HG03521 (cell line): ENCODE results near the gene CNOT6.
"Not testable (repeated sequence)": the region's sequence is repeated elsewhere in the genome, so short reads cannot be mapped to it uniquely, and the experiment has no call there.

Experiments used
- ATAC-seq: cut with Tn5 transposase; IDR thresholded peaks from one replicate; pipeline ENCODE4 v1.9.1; 2021; ENCODE audit warnings: mild to moderate bottlenecking, moderate library complexity; ENCODE audit not compliant: unreplicated experiment

CNOT6 gene

GRCh38 chr5:180515974-180516373, 21.8 kb downstream of the CNOT6 start:
- ATAC-seq, result not testable (repeated sequence)

- no peak for ATAC-seq
Observed at GRCh38 chr5:180516440-180516839, 22.3 kb downstream of the CNOT6 start.

- ATAC-seq, result no peak
Observed at GRCh38 chr5:180519098-180519497, 24.9 kb downstream of the CNOT6 start.

- ATAC-seq, result no peak
Observed at GRCh38 chr5:180521101-180521500, 26.9 kb downstream of the CNOT6 start.

- no peak for ATAC-seq
Observed at GRCh38 chr5:180521591-180521990, 27.4 kb downstream of the CNOT6 start.

GRCh38 chr5:180522330-180522729, 28.2 kb downstream of the CNOT6 start:
- no peak for ATAC-seq

- ATAC-seq, result no peak
Observed at GRCh38 chr5:180523629-180524466, 29.7 kb downstream of the CNOT6 start.

- no peak for ATAC-seq
Observed at GRCh38 chr5:180525399-180525798, 31.2 kb downstream of the CNOT6 start.

- ATAC-seq, result no peak
Observed at GRCh38 chr5:180526269-180526668, 32.1 kb downstream of the CNOT6 start.

GRCh38 chr5:180527659-180528058, 33.5 kb downstream of the CNOT6 start:
- no peak for ATAC-seq

GRCh38 chr5:180531036-180531585, 36.9 kb downstream of the CNOT6 start:
- ATAC-seq, result not testable (repeated sequence)

- no peak for ATAC-seq
Observed at GRCh38 chr5:180532268-180532667, 38.1 kb downstream of the CNOT6 start.

GRCh38 chr5:180533845-180534244, 39.7 kb downstream of the CNOT6 start:
- no peak for ATAC-seq

- ATAC-seq, result no peak
Observed at GRCh38 chr5:180535573-180535972, 41.4 kb downstream of the CNOT6 start.

GRCh38 chr5:180540050-180540694, 46.0 kb downstream of the CNOT6 start:
- peak; percentile 89 for ATAC-seq

GRCh38 chr5:180541710-180542109, 47.5 kb downstream of the CNOT6 start:
- ATAC-seq, result no peak

- no peak for ATAC-seq
Observed at GRCh38 chr5:180545248-180545647, 51.1 kb downstream of the CNOT6 start.

- no peak for ATAC-seq
Observed at GRCh38 chr5:180548563-180548962, 54.4 kb downstream of the CNOT6 start.

GRCh38 chr5:180553530-180553929, 59.4 kb downstream of the CNOT6 start:
- no peak for ATAC-seq

- ATAC-seq, result no peak
Observed at GRCh38 chr5:180555168-180555921, 61.2 kb downstream of the CNOT6 start.

- no peak for ATAC-seq
Observed at GRCh38 chr5:180557217-180557809, 63.1 kb downstream of the CNOT6 start.
